H1 (cell line): ENCODE data around the gene ZNF490. TPM values are rescaled to one million over a fixed set of nuclear protein-coding genes. Genes with fewer than 3 reads are reported as not detected.

Experiments used
- CTCF ChIA-PET: fragments of 300-600 bp; sonication (Branson Sonifier 250); formaldehyde crosslinking; loops from one replicate; lab custom pipeline; 2021; ENCODE audit not compliant: partially characterized antibody; lab: Charles Lee
- POLR2A ChIA-PET: fragments of 300-600 bp; sonication (Branson Sonifier 250); formaldehyde crosslinking; loops from one replicate; lab custom pipeline; 2021; ENCODE audit warnings: inconsistent platforms; ENCODE audit not compliant: partially characterized antibody; lab: Charles Lee
- DNase-seq, 2 experiments: peaks; one replicate each; pipeline versions ENCODE4 v3.0.0 to v3.0.0-alpha.2; 2010 to 2022; ENCODE audit warnings: low spot score in 2 of 2, low read depth in 1 of 2, mixed read lengths in 1 of 2
- FAIRE-seq: peaks from 2 replicates; lab custom pipeline; 2011; peaks lifted over from hg19 to GRCh38; lab: Jason Lieb, UNC
- H2AFZ ChIP-seq: 2 replicates; pipeline ENCODE4 v1.8.1; 2012; ENCODE audit warnings: low read length, inconsistent platforms
- H2AK5ac ChIP-seq: 2 replicates; pipeline ENCODE4 v1.6.1; 2013; ENCODE audit warnings: low read depth, low read length
- H2BK120ac ChIP-seq: replicated peaks from 2 replicates; pipeline ENCODE3; 2013; ENCODE audit warnings: low read depth, low read length, inconsistent platforms
- H2BK12ac ChIP-seq: 2 replicates; pipeline ENCODE4 v1.6.1; 2013; ENCODE audit warnings: low read depth, low read length
- H2BK15ac ChIP-seq: 2 replicates; pipeline ENCODE4 v1.6.1; 2013; ENCODE audit warnings: low read length
- H2BK20ac ChIP-seq: 2 replicates; pipeline ENCODE4 v1.6.1; 2013; ENCODE audit warnings: low read length
- H2BK5ac ChIP-seq: 2 replicates; pipeline ENCODE4 v1.6.1; 2013; ENCODE audit warnings: low read depth, low read length
- H3K14ac ChIP-seq: 2 replicates; pipeline ENCODE4 v1.6.1; 2013; ENCODE audit warnings: inconsistent platforms; ENCODE audit not compliant: insufficient read length
- H3K18ac ChIP-seq: 2 replicates; pipeline ENCODE4 v1.6.1; 2013; ENCODE audit warnings: low read length; ENCODE audit errors: extremely low read depth
- H3K23ac ChIP-seq: 2 replicates; pipeline ENCODE4 v1.6.1; 2013; ENCODE audit warnings: inconsistent platforms; ENCODE audit not compliant: insufficient read length
- H3K23me2 ChIP-seq: 2 replicates; pipeline ENCODE4 v1.6.1; 2013; ENCODE audit warnings: low read depth, low read length
- H3K27ac ChIP-seq: 2 replicates; pipeline ENCODE4 v1.6.1; 2011; ENCODE audit warnings: low read depth, low read length, inconsistent platforms
- H3K27me3 ChIP-seq, 4 experiments: replicated peaks in 1 of 4; 1 replicate in 1 of 4; 2 replicates in 3 of 4; pipeline versions ENCODE4 v1.6.1 to v1.8.1; 2011 to 2013; ENCODE audit warnings: low read length in 3 of 4, mild to moderate bottlenecking in 3 of 4, inconsistent platforms in 2 of 4, mixed read lengths in 2 of 4, moderate library complexity in 1 of 4; ENCODE audit not compliant: control insufficient read depth in 3 of 4, insufficient read depth in 3 of 4; ENCODE audit errors: extremely low read depth in 1 of 4
- H3K36me3 ChIP-seq, 4 experiments: 2 replicates each; pipeline versions ENCODE4 v1.6.1 to v1.8.1; 2011 to 2013; ENCODE audit warnings: mild to moderate bottlenecking in 4 of 4, low read length in 3 of 4, moderate library complexity in 2 of 4, control low read depth in 1 of 4, inconsistent platforms in 1 of 4; ENCODE audit not compliant: insufficient read depth in 4 of 4, control insufficient read depth in 2 of 4
- H3K4ac ChIP-seq: replicated peaks from 2 replicates; pipeline ENCODE3; 2013; ENCODE audit warnings: low read length, low read depth, mixed read lengths, inconsistent platforms; ENCODE audit not compliant: insufficient read length
- H3K4me1 ChIP-seq, 4 experiments: replicated peaks in 1 of 4; 1 replicate in 1 of 4; 2 replicates in 3 of 4; pipeline versions ENCODE4 v1.6.1 to v1.8.1; 2011 to 2013; ENCODE audit warnings: low read length in 3 of 4, inconsistent platforms in 2 of 4, mixed read lengths in 1 of 4; ENCODE audit not compliant: insufficient read depth in 4 of 4, control insufficient read depth in 3 of 4
- H3K4me2 ChIP-seq, 2 experiments: 2 replicates each; pipeline versions ENCODE4 v1.6.1 to v1.8.1; 2011 to 2013; ENCODE audit warnings: low read depth in 2 of 2, low read length in 2 of 2, control low read depth in 1 of 2, inconsistent platforms in 1 of 2, mild to moderate bottlenecking in 1 of 2; ENCODE audit not compliant: insufficient read depth in 1 of 2
- H3K4me3 ChIP-seq, 4 experiments: fragments of 200-600, 300-600 bp in 1 of 4; sonication (generic), shearing (Covaris generic), sonication (Bioruptor Twin) in 1 of 4; 2 replicates each; pipeline versions ENCODE4 v1.5.1 to v1.8.1; 2011 to 2016; ENCODE audit warnings: low read length in 4 of 4, low read depth in 3 of 4, control low read depth in 2 of 4, inconsistent platforms in 2 of 4, mild to moderate bottlenecking in 2 of 4, mixed read lengths in 1 of 4, moderate library complexity in 1 of 4; ENCODE audit not compliant: insufficient read depth in 2 of 4; ENCODE audit errors: extremely low read depth in 1 of 4
- H3K56ac ChIP-seq: replicated peaks from 2 replicates; pipeline ENCODE3; 2013; ENCODE audit warnings: low read depth, mild to moderate bottlenecking, mixed read lengths, low read length, inconsistent platforms; ENCODE audit not compliant: insufficient read length
- H3K79me1 ChIP-seq: 2 replicates; pipeline ENCODE4 v1.6.1; 2013; ENCODE audit warnings: low read depth, low read length, control low read depth
- H3K79me2 ChIP-seq, 2 experiments: 2 replicates each; pipeline versions ENCODE4 v1.6.1 to v1.8.1; 2012 to 2013; ENCODE audit warnings: low read length in 2 of 2, mild to moderate bottlenecking in 2 of 2, inconsistent platforms in 1 of 2; ENCODE audit not compliant: insufficient read depth in 2 of 2, control insufficient read depth in 1 of 2
- H3K9ac ChIP-seq, 4 experiments: replicated peaks in 1 of 4; 1 replicate in 1 of 4; 2 replicates in 3 of 4; pipeline versions ENCODE4 v1.6.1 to v1.8.1; 2011 to 2013; ENCODE audit warnings: low read depth in 3 of 4, low read length in 3 of 4, control low read depth in 2 of 4, mild to moderate bottlenecking in 2 of 4, moderate library complexity in 2 of 4, inconsistent platforms in 1 of 4; ENCODE audit errors: extremely low read depth in 1 of 4
- H3K9me3 ChIP-seq, 2 experiments: 2 replicates each; pipeline versions ENCODE4 v1.6.1 to v1.8.1; 2012 to 2013; ENCODE audit warnings: mild to moderate bottlenecking in 2 of 2, moderate library complexity in 2 of 2, control low read depth in 1 of 2, inconsistent platforms in 1 of 2, low read depth in 1 of 2, low read length in 1 of 2, mixed read lengths in 1 of 2; ENCODE audit not compliant: insufficient read depth in 2 of 2
- H4K20me1 ChIP-seq, 2 experiments: replicated peaks in 1 of 2; 2 replicates each; pipeline versions ENCODE3 to v1.8.1; 2011 to 2013; ENCODE audit warnings: inconsistent platforms in 2 of 2, low read length in 2 of 2, mild to moderate bottlenecking in 1 of 2; ENCODE audit not compliant: insufficient read depth in 2 of 2, control insufficient read depth in 1 of 2
- H4K5ac ChIP-seq: 2 replicates; pipeline ENCODE4 v1.6.1; 2013; ENCODE audit warnings: low read length, low read depth, mixed read lengths, inconsistent platforms; ENCODE audit not compliant: insufficient read length
- H4K8ac ChIP-seq: 2 replicates; pipeline ENCODE4 v1.8.0; 2013; ENCODE audit warnings: mild to moderate bottlenecking, moderate library complexity, low read length, inconsistent platforms; ENCODE audit not compliant: insufficient read depth; ENCODE audit errors: extremely low read depth
- H4K91ac ChIP-seq: replicated peaks from 2 replicates; pipeline ENCODE3; 2013; ENCODE audit warnings: low read length, mixed read lengths, inconsistent platforms; ENCODE audit not compliant: insufficient read length
- BRCA1 ChIP-seq: IDR thresholded peaks from 2 replicates; pipeline ENCODE4 v1.6.1; 2012; ENCODE audit warnings: low read depth, low read length, improper control_type of control experiment
- EP300 ChIP-seq, 2 experiments: IDR thresholded peaks; 1 replicate in 1 of 2; 2 replicates in 1 of 2; pipeline ENCODE4 v1.6.1; 2011 to 2012; ENCODE audit warnings: low read depth in 2 of 2, low read length in 2 of 2, mild to moderate bottlenecking in 2 of 2, borderline replicate concordance in 1 of 2, inconsistent platforms in 1 of 2, moderate library complexity in 1 of 2
- POU5F1 ChIP-seq: IDR thresholded peaks from 2 replicates; pipeline ENCODE4 v1.6.1; 2011; ENCODE audit warnings: low read depth, mild to moderate bottlenecking, low read length, moderate library complexity
- RAD21 ChIP-seq, 2 experiments: IDR thresholded peaks in 1 of 2; conservative IDR thresholded peaks in 1 of 2; 2 replicates each; pipeline ENCODE4 v1.6.1; 2011; ENCODE audit warnings: low read depth in 2 of 2, low read length in 2 of 2, improper control_type of control experiment in 1 of 2, inconsistent platforms in 1 of 2, mild to moderate bottlenecking in 1 of 2, moderate library complexity in 1 of 2
- RFX5 ChIP-seq: IDR thresholded peaks from 2 replicates; pipeline ENCODE4 v1.6.1; 2011; ENCODE audit warnings: low read depth, low read length, improper control_type of control experiment, borderline replicate concordance
- TBP ChIP-seq: IDR thresholded peaks from 2 replicates; pipeline ENCODE4 v1.6.1; 2011; ENCODE audit warnings: low read depth, low read length, improper control_type of control experiment
- WGBS, 2 experiments: shearing (Covaris generic) in 1 of 2; methylation state at CpG; one replicate each; pipeline versions ENCODE4 v1.1.6 to v1.1.7; 2013 to 2015; ENCODE audit warnings: low lambda C conversion rate in 2 of 2, mixed read lengths in 2 of 2, inconsistent platforms in 1 of 2, low coverage in 1 of 2, missing lambda C conversion rate in 1 of 2; ENCODE audit not compliant: insufficient replicate concordance in 2 of 2, insufficient coverage in 1 of 2, insufficient read length in 1 of 2; ENCODE audit errors: extremely low coverage in 1 of 2, missing lambda C conversion rate in 1 of 2; 5-methylcytosine and 5-hydroxymethylcytosine counted together
- polyA plus RNA-seq, 7 experiments: library from polyadenylated mRNA; depleted of rRNA in 3 of 7; stranded (reverse) in 5 of 7; unstranded in 2 of 7; fragments of >200 nt in 5 of 7; fragments of 200-250 nt in 2 of 7; gene quantifications; 1 replicate in 5 of 7; 2 replicates in 1 of 7; 4 replicates in 1 of 7; pipeline versions ENCODE4 v1.2.1 to v1.2.3, GENCODE V29; 2011 to 2013; ENCODE audit warnings: missing spikeins in 2 of 7, mixed read lengths in 2 of 7
- total RNA-seq: library from RNA; stranded (reverse); fragmentation: NEBNext Ultra II Directional; extraction: Animal tissue kit (Norgen Biotek cat#: 25700); gene quantifications from 2 replicates; pipeline ENCODE4 v1.2.1, GENCODE V29; 2021
- TF ChIP-seq, protein P1 (sequence below): IDR thresholded peaks from 2 replicates; pipeline ENCODE4 v1.6.1; 2011; ENCODE audit warnings: low read depth, mild to moderate bottlenecking, low read length; ENCODE audit not compliant: insufficient read depth

The ZNF490 gene
- total and polyA plus RNA-seq, 2 of the 8 experiments (the other 6 are each of a cell fraction or from before 2014, with no cell fraction given), result 1.7 to 9.0 TPM

DNA sequence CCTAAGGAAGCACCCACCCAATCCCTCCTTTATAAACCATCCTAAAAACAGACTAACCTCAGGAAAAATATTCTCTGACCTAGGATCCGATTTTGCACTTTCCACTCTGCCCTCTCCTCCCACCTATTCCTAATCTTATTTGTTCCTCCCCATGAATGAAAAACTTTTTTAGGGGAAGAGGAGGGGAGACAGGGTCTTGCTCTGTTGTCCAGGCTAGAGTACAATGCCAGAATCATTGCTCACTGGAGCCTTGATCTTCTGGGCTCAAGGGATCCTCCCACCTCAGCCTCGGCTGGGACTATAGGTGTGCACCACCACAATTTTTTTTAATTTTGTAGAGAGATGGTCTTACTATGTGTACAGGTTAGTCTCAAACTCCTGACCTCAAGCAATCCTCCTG, 63.7 kb downstream of the ZNF490 start:
- Histone ChIP-seq H4K20me1 (peaks cover 0 to 6% of the 10 kb centered on the region in 2 experiments), H2AFZ (no peak overlapping the region), H2BK15ac (no peak overlapping the region), H3K23ac (no peak overlapping the region), H2BK12ac (no peak overlapping the region), H3K4me2 (no peak overlapping the region), H2BK5ac (no peak overlapping the region), H3K79me2 (peaks cover 0 to 60% of the 10 kb centered on the region in 2 experiments; a peak in 3 of 4 replicates), H3K4ac (no peak overlapping the region), H3K36me3 (no peaks in the 10 kb centered on the region; a peak in 1 of 8 replicates), H3K27me3 (no peaks in the 10 kb centered on the region), H4K91ac (no peak overlapping the region), H3K18ac (no peak overlapping the region), H3K4me3 (no peak overlapping the region), H4K5ac (no peak overlapping the region), H3K9me3 (peaks cover 0 to 5% of the 10 kb centered on the region in 2 experiments; a peak in 1 of 4 replicates), H3K4me1 (peaks cover 0 to 2% (median 0%) of the 10 kb centered on the region in 4 experiments; a peak in 2 of 7 replicates), H3K79me1 (peaks cover 9% of the 10 kb centered on the region), H3K9ac (no peak overlapping the region), H2BK20ac (no peak overlapping the region), H2BK120ac (no peak overlapping the region), H3K27ac (no peak overlapping the region), H3K14ac (no peak overlapping the region), H4K8ac (no peak overlapping the region), H3K23me2 (no peaks in the 10 kb centered on the region; the same call in 1 of the 2 replicates), H3K56ac (no peak overlapping the region), H2AK5ac (no peak overlapping the region)
- ChIA-PET CTCF (interaction anchor here (0.6 kb wide), 1 partner anchor 45 kb away, joined by 3 read pairs; no protein-coding TSS in a partner anchor), POLR2A (no interaction called here)
- WGBS, 2 experiments, result 93% methylated on average over 2 of the region's 2 CpGs; no CpG with 5 or more reads in 1 of the 2 experiments
- no peak for DNase-seq
- no peak for TF ChIP-seq TBP
- no peak for TF ChIP-seq POU5F1
- TF ChIP-seq, protein P1, sequence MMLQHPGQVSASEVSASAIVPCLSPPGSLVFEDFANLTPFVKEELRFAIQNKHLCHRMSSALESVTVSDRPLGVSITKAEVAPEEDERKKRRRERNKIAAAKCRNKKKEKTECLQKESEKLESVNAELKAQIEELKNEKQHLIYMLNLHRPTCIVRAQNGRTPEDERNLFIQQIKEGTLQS, result no peak
- TF ChIP-seq RFX5, result no peak
- no peak for TF ChIP-seq RAD21 (IDR thresholded peaks at IDR 0.05 in 1 of 2, conservative IDR thresholded peaks at IDR 0.05 in 1 of 2; ENCODE audit: low read depth in 2 of 2, low read length in 2 of 2)
- no peak for TF ChIP-seq EP300 (IDR thresholded peaks at IDR 0.05; ENCODE audit: borderline replicate concordance in 1 of 2, low read depth in 2 of 2, low read length in 2 of 2)
- no peak for TF ChIP-seq BRCA1
- FAIRE-seq, result no peak
